ENCODE data around the gene MED6.

Gene MED6

GRCh38 chr14:70597731-70598130 lies 2.7 kb downstream of the MED6 start:
- DNase-seq (ENCODE audit: low read depth), result no peak

- DNase-seq (ENCODE audit: low read depth), result peak; percentile 7
These were observed 4.8 kb downstream of the MED6 start for GRCh38 chr14:70595443-70596185.

- no peak for DNase-seq (ENCODE audit: low read depth)
These were observed 6.0 kb downstream of the MED6 start for GRCh38 chr14:70594461-70594860.

DNA sequence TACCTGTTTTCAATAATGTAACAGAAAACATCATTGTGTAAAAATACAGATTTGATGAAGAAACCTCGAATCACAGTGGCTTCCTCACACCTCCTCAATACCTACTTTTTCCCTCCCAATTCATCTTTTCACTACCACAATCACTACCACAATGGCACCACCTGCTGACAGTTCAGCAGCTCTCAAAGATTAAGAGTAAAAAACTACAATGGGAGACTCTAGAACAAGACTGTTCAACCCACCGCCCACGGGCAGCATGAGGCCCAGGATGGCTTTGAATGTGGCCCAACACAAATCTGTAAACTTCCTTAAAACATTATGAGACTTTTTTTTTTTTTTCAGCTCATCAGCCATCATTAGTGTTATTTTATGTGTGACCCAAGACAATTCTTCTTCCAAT lies 15.2 kb downstream of the MED6 start:
- DNase-seq (ENCODE audit: low read depth), result peak; percentile 16

- DNase-seq (ENCODE audit: low read depth), result no peak
These were observed 23.6 kb downstream of the MED6 start for GRCh38 chr14:70576891-70577290.

GRCh38 chr14:70573050-70573449 lies 27.4 kb downstream of the MED6 start:
- DNase-seq (ENCODE audit: low read depth), result no peak

GRCh38 chr14:70571139-70571538 lies 29.3 kb downstream of the MED6 start:
- no peak for DNase-seq (ENCODE audit: low read depth)

GRCh38 chr14:70567791-70568190 lies 32.7 kb downstream of the MED6 start:
- peak; percentile 62 for DNase-seq (ENCODE audit: low read depth)

- DNase-seq (ENCODE audit: low read depth), result no peak
These were observed 36.6 kb downstream of the MED6 start for GRCh38 chr14:70563869-70564268.

DNA sequence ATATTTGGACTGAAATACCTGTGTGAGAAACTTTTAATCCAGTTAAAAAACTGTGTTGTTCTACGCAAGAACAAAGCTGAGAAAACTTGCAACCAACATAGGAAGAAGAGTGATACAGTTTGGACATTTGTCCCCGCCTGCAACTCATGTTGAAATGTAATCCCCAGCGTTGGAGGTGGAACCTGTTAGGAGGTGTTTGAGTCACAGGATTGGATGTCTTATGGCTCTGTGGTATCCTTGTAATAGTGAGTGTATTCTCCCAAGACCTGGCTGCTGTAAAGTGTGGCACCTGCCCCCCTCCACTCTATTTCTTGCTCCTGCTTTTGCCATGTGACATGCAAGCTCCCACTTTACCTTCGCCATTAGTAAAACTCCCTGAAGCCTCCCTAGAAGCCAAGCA lies 37.0 kb downstream of the MED6 start:
- DNase-seq (ENCODE audit: low read depth), result no peak

- DNase-seq (ENCODE audit: low read depth), result no peak
These were observed 42.1 kb downstream of the MED6 start for GRCh38 chr14:70558356-70558755.

GRCh38 chr14:70555890-70556289 lies 44.6 kb downstream of the MED6 start:
- peak; percentile 8 for DNase-seq (ENCODE audit: low read depth)

GRCh38 chr14:70538087-70538486 lies 62.4 kb downstream of the MED6 start:
- no peak for DNase-seq (ENCODE audit: low read depth)

DNA sequence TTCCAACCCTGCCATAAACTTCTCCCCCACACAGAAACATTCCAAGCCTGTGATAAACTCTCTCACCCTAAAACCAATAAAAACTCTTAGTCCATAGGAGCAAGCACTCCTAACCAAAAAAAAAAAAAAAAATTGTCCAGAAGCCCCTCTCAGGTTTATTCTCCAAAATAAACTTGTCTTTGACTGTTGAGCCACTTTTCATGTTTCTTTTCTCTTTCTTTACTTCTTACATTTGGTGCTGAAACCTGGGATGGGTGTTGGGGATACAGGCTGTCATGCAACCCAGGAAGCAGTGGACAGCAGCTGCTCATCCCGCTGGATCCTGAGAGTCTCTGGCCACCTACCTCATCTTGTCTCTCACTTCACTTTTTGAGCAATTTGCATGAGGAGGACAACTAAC lies 63.6 kb downstream of the MED6 start:
- DNase-seq (ENCODE audit: low read depth), result no peak

- no peak for DNase-seq (ENCODE audit: low read depth)
These were observed 65.6 kb downstream of the MED6 start, which contains the start of gene ADAM20 for GRCh38 chr14:70534904-70535303. Gene ADAM20 (minus strand): TSS chr14:70535004. CDS start chr14:70524757, 10,247 bp downstream.
